NCI-H2107 (cell line): ENCODE measurements around the gene PRKCE.

Experiments
- DNase-seq: peaks from one replicate; lab custom pipeline; 2025; lab: John Stamatoyannopoulos, UW

PRKCE gene

GRCh38 chr2:46050027-46050426 lies 398.6 kb downstream of the PRKCE start:
- no peak for DNase-seq

GRCh38 chr2:46050489-46050888 lies 399.0 kb downstream of the PRKCE start:
- DNase-seq: no peak

DNA sequence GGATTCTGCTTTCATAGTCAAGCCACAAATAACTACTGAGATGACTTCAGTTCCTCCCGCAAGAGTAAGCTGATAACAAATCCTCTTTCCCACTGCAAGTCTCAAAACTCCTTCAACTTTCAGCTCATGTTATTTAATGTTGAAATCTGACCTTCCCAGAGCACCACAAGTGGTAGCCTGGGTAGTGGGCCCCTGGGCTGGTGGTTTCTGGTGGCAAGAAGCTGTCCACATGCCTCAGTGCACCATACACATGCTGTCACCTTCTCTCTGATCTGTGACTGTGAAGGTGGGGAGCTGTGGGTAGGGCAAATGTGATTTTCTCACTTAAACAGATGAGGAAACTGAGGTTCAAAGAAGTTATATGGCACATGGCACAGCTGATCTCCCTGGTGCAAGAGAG lies 399.6 kb downstream of the PRKCE start:
- DNase-seq: no peak

- DNase-seq: no peak
Observed at GRCh38 chr2:46053564-46053963, 402.1 kb downstream of the PRKCE start.

- no peak for DNase-seq
Observed at GRCh38 chr2:46056541-46056940, 405.1 kb downstream of the PRKCE start.

DNA sequence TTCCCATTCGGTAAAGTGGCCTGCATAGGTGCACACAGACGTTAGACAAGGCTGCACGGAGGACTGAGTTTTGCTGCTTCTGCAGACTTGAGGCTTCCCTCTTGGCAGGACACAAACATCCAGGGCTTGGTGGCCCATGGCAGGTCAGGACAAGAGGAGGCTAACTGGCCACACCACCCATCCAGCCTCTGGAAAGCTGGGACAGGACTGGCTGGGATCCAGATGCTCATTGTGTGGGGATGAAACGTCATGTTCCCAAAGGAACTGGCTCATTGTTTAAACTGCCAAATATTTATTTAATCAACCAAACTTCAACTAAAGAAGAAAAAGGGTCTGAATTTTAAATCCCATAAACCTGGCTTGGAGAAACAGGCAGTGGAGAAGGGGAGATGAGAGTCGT lies 406.7 kb downstream of the PRKCE start:
- no peak for DNase-seq

- peak; percentile 75 for DNase-seq
Observed at GRCh38 chr2:46062637-46063412, 411.4 kb downstream of the PRKCE start.

DNA sequence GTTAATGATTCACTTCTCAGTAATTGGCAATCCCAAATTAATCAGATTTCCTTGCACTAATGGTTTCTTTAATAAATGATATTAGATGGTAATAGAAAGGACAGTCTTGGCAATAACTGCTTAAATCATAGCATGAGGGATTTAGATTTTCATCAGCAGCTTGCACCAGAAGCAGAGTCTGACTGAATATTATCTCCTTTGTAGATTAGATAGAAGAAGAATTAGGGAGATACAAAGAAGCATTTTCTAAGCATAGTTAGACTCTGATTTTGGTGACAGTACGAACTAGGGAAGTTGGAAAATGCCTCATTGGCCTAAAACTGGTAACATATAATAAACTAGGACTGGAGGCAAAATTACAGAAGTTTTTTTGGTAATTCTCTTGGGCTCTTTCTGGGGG lies 412.9 kb downstream of the PRKCE start:
- DNase-seq: no peak

GRCh38 chr2:46065152-46065551 lies 413.7 kb downstream of the PRKCE start:
- DNase-seq: no peak

GRCh38 chr2:46066116-46066515 lies 414.6 kb downstream of the PRKCE start:
- no peak for DNase-seq

DNA sequence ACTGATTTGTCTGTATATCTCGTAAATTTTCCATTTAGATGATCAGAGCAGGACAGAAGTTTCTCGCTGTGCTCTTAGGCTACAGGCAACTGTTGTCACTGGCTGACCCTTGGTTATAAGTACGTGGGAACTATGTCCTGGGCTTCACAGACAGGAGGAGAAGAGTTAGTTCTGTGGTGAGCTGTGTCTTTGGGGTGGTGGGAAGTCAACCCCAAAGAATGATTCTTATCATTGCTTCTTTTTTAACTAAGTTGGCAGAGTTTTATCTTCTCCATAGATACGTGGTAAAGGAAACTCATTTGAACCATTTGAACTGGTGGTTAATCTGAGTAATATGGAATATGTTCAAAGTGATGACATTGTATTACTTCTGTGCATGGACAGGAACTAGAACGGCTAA lies 415.1 kb downstream of the PRKCE start:
- no peak for DNase-seq

DNA sequence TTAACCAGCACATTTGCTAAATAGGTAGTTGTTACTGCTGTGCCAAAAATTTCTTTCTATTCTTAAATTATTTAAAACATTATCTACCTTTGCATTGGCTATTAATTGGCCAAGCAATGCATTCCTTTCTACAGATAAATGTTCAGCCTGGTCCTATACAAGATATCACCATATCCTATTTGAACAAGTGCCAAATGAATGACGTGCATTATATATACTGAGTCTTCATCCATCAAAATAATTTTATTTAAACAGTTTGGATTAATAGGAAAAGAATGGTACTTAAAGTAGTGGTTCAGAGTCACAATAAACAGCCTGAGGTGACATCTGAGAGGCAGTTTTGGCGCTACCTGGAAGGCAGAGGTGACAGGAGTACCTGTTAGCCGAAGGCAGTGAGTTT lies 415.6 kb downstream of the PRKCE start:
- no peak for DNase-seq

DNA sequence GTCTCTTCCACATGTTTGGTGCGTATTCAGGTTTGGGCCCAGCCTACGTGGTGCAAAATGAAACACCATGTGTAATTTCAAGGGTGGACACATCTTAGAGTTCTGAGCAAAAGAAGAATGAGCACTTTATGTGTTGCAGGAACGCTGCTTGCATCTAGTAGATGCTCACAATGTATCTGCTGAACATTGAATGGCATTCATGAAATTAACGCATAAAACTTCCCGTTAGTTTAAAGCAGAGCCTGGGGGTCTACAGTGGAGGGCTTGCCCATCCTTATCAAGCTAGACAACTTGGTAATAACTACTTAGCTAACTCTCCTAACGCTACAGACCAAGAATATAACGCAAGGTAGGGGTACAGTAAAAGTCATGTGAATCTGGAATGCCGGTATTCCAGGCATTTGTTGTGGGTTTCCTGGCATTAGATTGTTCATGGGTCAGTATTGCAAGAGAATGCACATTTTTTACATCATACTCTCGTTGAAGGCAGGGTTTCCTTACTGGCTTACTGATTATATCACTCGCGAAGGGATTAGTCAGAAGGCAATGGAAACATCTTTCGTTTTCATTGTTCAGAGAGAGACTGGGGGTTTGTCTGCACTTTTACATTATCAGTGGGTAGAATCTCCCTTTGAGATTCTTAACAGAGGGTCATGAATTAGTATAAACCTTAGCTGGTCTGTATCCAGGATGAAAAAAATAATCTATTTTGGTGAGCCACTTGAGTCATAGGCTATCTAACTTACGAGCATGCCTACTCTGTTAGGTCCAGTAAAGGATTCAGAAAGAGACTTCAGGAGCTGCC lies 416.2 kb downstream of the PRKCE start:
- no peak for DNase-seq

- no peak for DNase-seq
Observed at GRCh38 chr2:46068636-46069035, 417.2 kb downstream of the PRKCE start.

DNA sequence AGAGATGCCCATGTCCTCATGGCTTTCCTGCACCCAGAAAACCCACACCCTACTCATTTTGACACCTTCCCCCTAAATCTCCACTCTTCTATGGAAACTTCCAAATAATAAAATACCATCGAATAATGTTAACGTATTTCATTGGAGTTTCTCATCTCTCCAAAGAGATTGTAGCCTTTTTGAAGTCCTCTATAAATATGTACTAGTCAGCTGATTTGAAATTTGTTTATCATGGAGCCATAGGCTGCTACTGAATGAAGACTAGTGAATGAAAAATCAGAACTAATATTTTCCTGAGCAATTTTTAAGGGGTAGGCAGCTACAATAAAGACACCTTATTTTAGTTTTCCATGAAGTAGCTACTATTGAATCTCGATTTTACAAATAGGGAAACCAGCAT lies 419.6 kb downstream of the PRKCE start:
- DNase-seq: no peak

DNA sequence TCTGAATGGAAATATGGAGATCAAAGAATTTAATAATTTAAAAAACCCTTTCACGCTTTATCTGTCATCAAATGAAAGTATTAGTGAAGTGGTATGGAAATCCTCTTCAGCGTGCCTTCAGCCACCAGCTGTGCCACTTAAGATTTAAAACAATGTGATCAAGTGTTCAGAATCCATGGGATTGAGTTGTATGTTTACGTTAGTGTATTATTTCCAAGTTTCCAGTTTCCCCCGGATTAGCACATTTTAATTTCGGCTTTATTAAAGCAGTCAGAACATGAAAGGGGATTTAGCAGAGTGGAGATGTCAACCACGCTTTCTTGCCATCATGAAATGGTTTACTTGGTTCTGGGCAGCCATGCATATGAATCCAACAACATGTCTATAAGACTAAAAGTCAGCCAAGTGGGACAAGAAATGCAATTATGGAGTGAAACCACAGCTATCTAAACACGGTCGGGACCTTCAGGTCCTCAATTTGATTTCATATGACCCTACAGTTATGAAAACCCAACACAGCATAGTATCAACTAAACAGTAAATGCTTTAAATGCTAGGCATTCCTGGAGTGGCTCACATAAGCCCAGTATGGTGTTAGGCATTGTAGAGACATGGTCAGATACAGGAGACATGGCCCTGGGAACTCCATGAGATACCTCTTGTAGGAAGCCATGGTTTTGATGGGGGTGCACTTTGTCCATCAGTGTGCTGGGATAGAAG lies 420.8 kb downstream of the PRKCE start:
- no peak for DNase-seq

GRCh38 chr2:46073540-46074046 lies 422.1 kb downstream of the PRKCE start:
- no peak for DNase-seq

DNA sequence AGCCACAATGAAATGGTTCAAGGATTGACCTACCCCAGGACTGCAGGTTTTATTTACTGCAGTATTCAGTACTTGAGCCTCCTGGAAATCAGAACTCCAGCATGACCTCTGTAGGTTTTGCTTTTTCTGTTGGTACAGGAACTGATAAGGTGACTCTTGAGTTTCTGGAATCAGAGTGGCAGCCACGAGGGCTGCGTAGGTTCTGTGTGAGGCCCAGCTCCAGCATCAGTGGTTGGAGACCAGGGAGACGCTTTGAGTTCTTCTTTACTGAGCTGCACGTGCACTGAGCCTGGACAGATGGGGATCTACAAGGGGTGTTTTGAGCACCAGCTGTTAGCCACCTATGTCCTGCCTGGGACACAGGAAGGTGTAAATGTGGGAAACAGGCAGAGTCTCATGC lies 423.0 kb downstream of the PRKCE start:
- no peak for DNase-seq

DNA sequence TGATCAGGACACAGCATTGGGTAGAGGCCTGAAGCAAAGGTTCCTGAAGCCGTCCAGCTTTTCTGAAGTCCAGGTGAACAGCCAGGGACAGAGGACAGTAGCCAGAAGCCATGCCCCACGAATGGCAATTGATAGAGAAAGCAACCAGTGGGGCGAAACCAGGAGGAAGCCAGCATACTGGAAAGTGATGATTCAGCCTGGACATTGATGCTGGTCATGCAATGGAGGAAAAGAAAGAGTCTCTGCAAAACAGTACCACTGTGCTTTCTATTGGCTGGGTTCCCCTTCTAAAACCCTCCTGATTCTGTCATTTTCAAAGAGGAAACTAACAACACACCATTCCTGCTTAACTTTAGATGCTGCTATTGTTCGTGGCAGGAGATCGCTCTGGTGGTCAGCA lies 424.4 kb downstream of the PRKCE start:
- no peak for DNase-seq

DNA sequence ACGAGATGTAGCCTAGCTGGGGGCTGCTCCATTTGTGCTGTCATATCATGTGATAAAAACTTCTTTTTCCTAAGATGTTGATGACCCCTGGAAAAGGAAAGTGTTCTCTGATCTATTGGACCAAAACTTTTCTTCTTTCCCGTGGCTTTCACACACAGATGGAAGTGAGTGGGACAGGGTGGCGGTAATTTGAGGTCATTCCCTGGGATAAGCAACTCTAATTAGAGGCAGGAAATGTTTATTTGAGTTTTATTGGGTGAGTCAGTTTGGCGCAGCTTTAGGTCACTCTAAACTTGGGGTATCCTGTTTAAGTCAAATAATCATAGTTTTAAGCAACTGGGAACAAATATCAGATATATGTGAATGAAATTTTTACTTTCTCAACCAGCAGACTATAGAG lies 424.8 kb downstream of the PRKCE start:
- DNase-seq: no peak

DNA sequence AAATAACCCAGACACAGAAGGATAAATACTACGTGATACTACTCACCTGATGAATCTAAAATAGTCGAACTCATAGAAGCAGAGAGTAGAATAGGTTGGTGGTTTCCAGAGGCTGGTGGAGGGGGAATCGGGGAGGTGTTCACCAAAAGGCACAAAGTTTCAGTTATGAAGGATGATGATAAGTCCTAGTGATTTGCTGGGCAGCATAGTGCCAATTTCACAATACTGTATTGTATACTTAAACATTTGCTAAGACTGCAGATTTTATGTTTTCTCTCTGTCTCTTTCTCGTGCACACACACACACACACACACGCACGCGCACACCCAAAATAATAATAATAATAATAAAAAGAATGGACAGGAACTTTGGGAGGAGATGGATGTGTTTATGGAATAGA lies 425.4 kb downstream of the PRKCE start:
- no peak for DNase-seq

GRCh38 chr2:46077522-46078107 lies 426.1 kb downstream of the PRKCE start:
- DNase-seq: no peak
